Measurements from ENCODE around the gene DCAKD. TPM values are rescaled to one million over a fixed set of nuclear protein-coding genes. Genes with fewer than 3 reads are reported as not detected.
A peak's percentile ranks its signal among the peaks of the same experiment; 100 is the strongest.

DCAKD gene, protein sequence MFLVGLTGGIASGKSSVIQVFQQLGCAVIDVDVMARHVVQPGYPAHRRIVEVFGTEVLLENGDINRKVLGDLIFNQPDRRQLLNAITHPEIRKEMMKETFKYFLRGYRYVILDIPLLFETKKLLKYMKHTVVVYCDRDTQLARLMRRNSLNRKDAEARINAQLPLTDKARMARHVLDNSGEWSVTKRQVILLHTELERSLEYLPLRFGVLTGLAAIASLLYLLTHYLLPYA
- 10 to 100 TPM; 37.3 to 46.1 TPM for total RNA-seq

DNA sequence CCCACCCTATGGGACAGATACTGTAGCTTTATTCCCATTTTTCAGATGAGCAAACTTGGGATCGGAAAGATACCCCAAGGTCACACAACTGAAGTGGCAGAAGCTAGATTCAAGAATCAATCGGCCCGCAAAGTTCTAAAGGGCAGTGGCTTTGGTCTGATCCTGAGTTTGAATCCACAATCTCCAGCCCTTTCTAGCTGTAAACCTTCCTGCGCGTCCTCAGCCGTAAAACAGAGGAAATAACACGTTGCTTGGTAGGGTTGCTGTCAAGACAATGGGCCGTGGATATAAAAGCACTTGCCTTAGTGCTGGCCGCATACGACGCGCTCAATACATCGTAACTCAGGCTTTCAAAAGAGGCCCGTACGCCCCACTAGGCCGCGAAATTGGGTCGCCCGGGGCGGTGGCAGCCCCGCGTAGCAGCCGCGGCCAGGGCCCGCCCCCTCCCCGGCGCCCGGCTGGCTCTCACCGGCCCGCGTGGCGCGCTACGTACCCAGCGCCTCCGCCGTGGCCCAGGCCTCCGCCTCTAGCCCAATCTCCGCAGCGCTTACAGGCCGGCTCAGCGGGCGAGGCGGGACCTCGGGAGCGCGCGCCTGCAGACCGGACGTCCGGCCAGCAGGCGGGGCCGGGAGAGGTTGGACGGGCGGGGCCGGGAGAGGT, at the start of gene DCAKD:
Gene DCAKD, minus strand, starts transcription at position 573 of the 660 bp plus-strand sequence. CDS start 16,747 bp downstream, outside the sequence.
- peak within 1 kb of the TSS; percentile 86 to 90 for H3K27ac ChIP-seq
- H3K4me1 ChIP-seq, result peaks cover 0 to 20% of the 10 kb centered on the region in 2 donors
- no peaks in the 10 kb centered on the region for H3K27me3 ChIP-seq
- peak within 1 kb of the TSS; percentile 41 to 60 for H3K4me3 ChIP-seq
- H3K9me3 ChIP-seq, result no peaks in the 10 kb centered on the region
- TF ChIP-seq, protein P1, sequence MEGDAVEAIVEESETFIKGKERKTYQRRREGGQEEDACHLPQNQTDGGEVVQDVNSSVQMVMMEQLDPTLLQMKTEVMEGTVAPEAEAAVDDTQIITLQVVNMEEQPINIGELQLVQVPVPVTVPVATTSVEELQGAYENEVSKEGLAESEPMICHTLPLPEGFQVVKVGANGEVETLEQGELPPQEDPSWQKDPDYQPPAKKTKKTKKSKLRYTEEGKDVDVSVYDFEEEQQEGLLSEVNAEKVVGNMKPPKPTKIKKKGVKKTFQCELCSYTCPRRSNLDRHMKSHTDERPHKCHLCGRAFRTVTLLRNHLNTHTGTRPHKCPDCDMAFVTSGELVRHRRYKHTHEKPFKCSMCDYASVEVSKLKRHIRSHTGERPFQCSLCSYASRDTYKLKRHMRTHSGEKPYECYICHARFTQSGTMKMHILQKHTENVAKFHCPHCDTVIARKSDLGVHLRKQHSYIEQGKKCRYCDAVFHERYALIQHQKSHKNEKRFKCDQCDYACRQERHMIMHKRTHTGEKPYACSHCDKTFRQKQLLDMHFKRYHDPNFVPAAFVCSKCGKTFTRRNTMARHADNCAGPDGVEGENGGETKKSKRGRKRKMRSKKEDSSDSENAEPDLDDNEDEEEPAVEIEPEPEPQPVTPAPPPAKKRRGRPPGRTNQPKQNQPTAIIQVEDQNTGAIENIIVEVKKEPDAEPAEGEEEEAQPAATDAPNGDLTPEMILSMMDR (IDR thresholded peaks at IDR 0.05), result no peak
- DNase-seq (ENCODE audit: low spot score), result peak; percentile 88
- no peaks in the 10 kb centered on the region for H3K36me3 ChIP-seq

DNA sequence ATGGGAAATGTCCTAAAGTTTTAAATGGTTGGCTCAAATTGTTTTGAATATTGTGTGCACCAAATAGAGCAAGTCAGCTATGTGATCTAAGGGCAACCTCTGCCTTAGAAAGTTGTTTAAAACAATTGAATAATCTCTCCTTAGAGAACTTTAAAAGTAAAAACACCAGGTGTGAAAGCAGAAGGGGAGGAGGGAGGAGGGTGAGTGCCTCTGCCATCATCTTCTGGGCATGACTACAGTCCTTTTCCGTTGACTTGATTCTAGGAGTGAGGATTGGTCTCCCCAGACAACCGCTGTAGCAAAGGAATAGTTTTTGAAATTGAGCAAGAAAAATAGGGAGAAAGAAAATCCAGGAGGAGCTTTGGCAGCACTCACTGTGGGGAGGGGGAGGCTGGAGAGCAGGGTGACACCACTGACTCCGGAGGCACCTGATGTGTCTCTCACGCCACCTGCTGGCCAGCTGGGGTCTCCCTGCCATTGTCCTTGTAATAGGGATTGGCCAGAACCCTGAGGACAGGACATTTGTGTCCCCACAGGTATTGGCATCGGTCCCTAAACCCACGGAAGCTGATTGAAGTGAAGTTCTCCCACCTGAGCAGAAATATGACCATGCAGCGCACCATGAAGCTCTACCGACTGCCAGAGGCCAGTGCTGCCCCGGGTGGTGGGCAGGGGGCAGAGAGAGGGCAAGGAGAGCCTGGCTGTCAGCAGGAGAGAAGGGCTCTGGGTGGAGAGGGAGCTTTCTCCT, 47.6 kb upstream of the DCAKD start:
- Histone ChIP-seq H3K4me3 (no peak overlapping the region), H3K4me1 (peaks cover 0 to 44% of the 10 kb centered on the region in 2 donors), H3K27ac (peak overlapping the region; percentile 63 to 76), H3K27me3 (no peaks in the 10 kb centered on the region), H3K36me3 (peaks cover 94% of the 10 kb centered on the region), H3K9me3 (no peaks in the 10 kb centered on the region)
- TF ChIP-seq, protein P1 (IDR thresholded peaks at IDR 0.05), result peak; percentile 75 to 94
- peak; percentile 95 for DNase-seq (ENCODE audit: low spot score)

DNA sequence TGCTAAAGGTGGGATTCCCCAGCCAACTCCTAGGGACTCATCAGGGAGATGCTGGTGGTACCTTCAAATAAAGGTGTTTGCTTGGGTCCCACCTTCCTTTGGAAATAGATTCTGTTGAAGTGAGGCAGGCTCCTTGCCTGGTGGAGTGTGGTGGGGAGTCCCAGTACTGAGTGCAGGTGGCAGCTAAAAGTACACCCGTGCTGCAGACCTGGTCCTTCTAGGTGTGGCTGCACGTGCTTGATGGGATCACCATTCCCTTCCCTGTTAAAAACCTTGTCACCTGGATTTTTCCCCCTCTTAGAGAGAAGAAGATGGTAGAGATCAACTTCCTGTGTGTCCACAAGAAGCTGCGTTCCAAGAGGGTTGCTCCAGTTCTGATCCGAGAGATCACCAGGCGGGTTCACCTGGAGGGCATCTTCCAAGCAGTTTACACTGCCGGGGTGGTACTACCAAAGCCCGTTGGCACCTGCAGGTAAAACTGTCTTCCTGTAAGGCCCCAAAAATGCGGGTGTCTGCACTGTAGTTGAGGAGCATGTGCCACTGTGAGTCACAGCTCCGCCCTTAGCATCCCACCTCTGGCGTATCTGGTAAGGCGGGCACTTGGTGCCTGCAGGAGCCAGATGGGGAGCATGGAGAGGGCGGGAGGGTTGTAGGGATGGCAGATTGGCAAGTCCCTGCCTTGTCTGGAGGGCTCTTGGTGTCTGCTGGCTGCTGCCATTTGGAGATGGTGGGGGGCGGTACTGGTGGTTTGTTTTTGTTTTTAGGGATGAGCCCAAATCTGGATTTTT, 46.8 kb upstream of the DCAKD start:
- no peaks in the 10 kb centered on the region for H3K9me3 ChIP-seq

DNA sequence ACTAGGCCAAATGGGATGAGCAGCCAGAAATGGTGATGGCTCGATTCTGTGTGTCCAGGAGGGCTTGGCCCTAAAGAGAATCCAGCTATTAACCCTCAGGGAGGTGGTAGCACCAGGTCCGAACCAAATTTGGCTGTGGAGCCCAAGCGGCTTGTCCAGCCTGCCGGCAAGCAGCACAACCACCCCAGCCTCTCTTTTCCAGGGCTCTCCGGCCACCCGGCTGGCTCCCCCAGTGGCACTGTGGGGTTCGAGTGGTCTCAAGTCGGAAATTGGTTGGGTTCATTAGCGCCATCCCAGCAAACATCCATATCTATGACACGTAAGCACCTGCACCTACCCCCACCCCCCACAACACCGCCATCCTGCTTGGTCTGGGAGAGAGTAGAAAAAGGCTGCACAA, 45.5 kb upstream of the DCAKD start:
- Histone ChIP-seq H3K4me3 (no peak overlapping the region), H3K27me3 (no peaks in the 10 kb centered on the region), H3K4me1 (peaks cover 0 to 48% of the 10 kb centered on the region in 2 donors), H3K36me3 (peaks cover 74% of the 10 kb centered on the region), H3K9me3 (no peaks in the 10 kb centered on the region), H3K27ac (peak overlapping the region; percentile 28 to 55)
- DNase-seq (ENCODE audit: low spot score), result no peak
- TF ChIP-seq, protein P1 (IDR thresholded peaks at IDR 0.05), result no peak

More for the DNA sequence above, 46.8 kb upstream of the DCAKD start:
- no peaks in the 10 kb centered on the region for H3K27me3 ChIP-seq
- no peak for DNase-seq (ENCODE audit: low spot score)
- peak overlapping the region in 1 of 2 donors; percentile 76 for H3K27ac ChIP-seq
- peaks cover 0 to 46% of the 10 kb centered on the region in 2 donors for H3K4me1 ChIP-seq
- TF ChIP-seq, protein P1 (IDR thresholded peaks at IDR 0.05), result no peak
- H3K4me3 ChIP-seq, result no peak overlapping the region
- H3K36me3 ChIP-seq, result peaks cover 87% of the 10 kb centered on the region

DNA sequence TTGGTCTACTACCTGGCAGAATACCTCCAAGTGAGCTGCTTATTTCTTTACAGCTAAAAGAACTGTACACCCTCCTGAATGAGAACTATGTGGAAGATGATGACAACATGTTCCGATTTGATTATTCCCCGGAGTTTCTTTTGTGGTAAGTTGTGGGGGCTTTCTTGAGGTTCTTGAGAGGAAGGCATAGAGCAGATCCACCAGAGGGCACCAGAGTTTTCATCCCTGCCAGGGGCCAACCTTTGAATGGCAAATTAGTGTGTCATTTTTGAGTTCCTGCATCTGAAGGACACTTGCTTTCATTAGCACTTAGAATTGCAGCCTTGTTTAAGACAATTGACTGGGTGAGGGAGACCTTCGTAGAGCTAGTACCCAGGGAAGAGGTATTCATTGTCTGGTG, 44.7 kb upstream of the DCAKD start:
- TF ChIP-seq, protein P1 (IDR thresholded peaks at IDR 0.05), result peak; percentile 43 to 68

More for the DNA sequence above, 44.7 kb upstream of the DCAKD start:
- no peaks in the 10 kb centered on the region for H3K27me3 ChIP-seq
- H3K36me3 ChIP-seq, result peaks cover 72% of the 10 kb centered on the region
- DNase-seq (ENCODE audit: low spot score), result no peak
- peak overlapping the region; percentile 28 to 55 for H3K27ac ChIP-seq
- no peak overlapping the region for H3K4me3 ChIP-seq
- H3K4me1 ChIP-seq, result peaks cover 0 to 50% of the 10 kb centered on the region in 2 donors
- no peaks in the 10 kb centered on the region for H3K9me3 ChIP-seq
